ENCODE data around the gene SEMA6A. TPM values are rescaled to one million over a fixed set of nuclear protein-coding genes. Genes with fewer than 3 reads are reported as not detected.

Gene SEMA6A
- total RNA-seq, 2 donors from 2014 or later: 7.4 to 11.4 TPM

GRCh38 chr5:116566251-116566650 is 8.4 kb downstream of the SEMA6A start:
- no peaks in the 10 kb centered on the region for H3K9me3 ChIP-seq
- H3K27ac ChIP-seq: no peak overlapping the region
- H3K4me3 ChIP-seq: no peak overlapping the region
- TF ChIP-seq CTCF (IDR thresholded peaks at IDR 0.05): no peak
- ATAC-seq (ENCODE audit: insufficient number of reproducible peaks, low FRiP score, low read depth) (no peak), DNase-seq (ENCODE audit: low spot score) (no peak)
- no peaks in the 10 kb centered on the region for H3K27me3 ChIP-seq (replicated peaks; ENCODE audit: insufficient read depth)
- H3K4me1 ChIP-seq (ENCODE audit: control insufficient read depth in 1 of 2, low read depth in 2 of 2): peaks cover 0 to 2% of the 10 kb centered on the region in 2 donors
- no peaks in the 10 kb centered on the region for H3K36me3 ChIP-seq

GRCh38 chr5:116564756-116565490 is 9.7 kb downstream of the SEMA6A start:
- H3K27ac ChIP-seq: no peak overlapping the region
- peaks cover 0 to 2% of the 10 kb centered on the region in 2 donors for H3K4me1 ChIP-seq (ENCODE audit: control insufficient read depth in 1 of 2, low read depth in 2 of 2)
- no peak for DNase-seq (ENCODE audit: low spot score)
- no peaks in the 10 kb centered on the region for H3K36me3 ChIP-seq
- H3K4me3 ChIP-seq: no peak overlapping the region
- H3K27me3 ChIP-seq (replicated peaks; ENCODE audit: insufficient read depth): no peaks in the 10 kb centered on the region
- no peak for TF ChIP-seq CTCF (IDR thresholded peaks at IDR 0.05)
- H3K9me3 ChIP-seq: no peaks in the 10 kb centered on the region
- ATAC-seq (ENCODE audit: insufficient number of reproducible peaks, low FRiP score, low read depth): no peak

- H3K27ac ChIP-seq: no peak overlapping the region
- ATAC-seq (ENCODE audit: insufficient number of reproducible peaks, low FRiP score, low read depth): no peak
- TF ChIP-seq CTCF (IDR thresholded peaks at IDR 0.05): no peak
Measured at GRCh38 chr5:116564312-116564711, 10.3 kb downstream of the SEMA6A start.

GRCh38 chr5:116563736-116564308 is 10.8 kb downstream of the SEMA6A start:
- Histone ChIP-seq H3K27ac (no peak overlapping the region), H3K36me3 (no peaks in the 10 kb centered on the region), H3K4me3 (no peak overlapping the region), H3K27me3 (replicated peaks; ENCODE audit: insufficient read depth) (no peaks in the 10 kb centered on the region), H3K4me1 (ENCODE audit: control insufficient read depth in 1 of 2, low read depth in 2 of 2) (peaks cover 0 to 2% of the 10 kb centered on the region in 2 donors), H3K9me3 (no peaks in the 10 kb centered on the region)
- ATAC-seq (ENCODE audit: insufficient number of reproducible peaks, low FRiP score, low read depth) (no peak), DNase-seq (ENCODE audit: low spot score) (no peak)
- TF ChIP-seq CTCF (IDR thresholded peaks at IDR 0.05): no peak

More at GRCh38 chr5:116564312-116564711, 10.3 kb downstream of the SEMA6A start:
- no peaks in the 10 kb centered on the region for H3K9me3 ChIP-seq
- no peaks in the 10 kb centered on the region for H3K27me3 ChIP-seq (replicated peaks; ENCODE audit: insufficient read depth)
- no peaks in the 10 kb centered on the region for H3K36me3 ChIP-seq
- H3K4me1 ChIP-seq (ENCODE audit: control insufficient read depth in 1 of 2, low read depth in 2 of 2): peaks cover 0 to 2% of the 10 kb centered on the region in 2 donors
- DNase-seq (ENCODE audit: low spot score): no peak
- H3K4me3 ChIP-seq: no peak overlapping the region

- no peaks in the 10 kb centered on the region for H3K27me3 ChIP-seq (replicated peaks; ENCODE audit: insufficient read depth)
- no peak for DNase-seq (ENCODE audit: low spot score)
- no peak for TF ChIP-seq CTCF (IDR thresholded peaks at IDR 0.05)
Measured at GRCh38 chr5:116562669-116563068, 12.0 kb downstream of the SEMA6A start.

More at GRCh38 chr5:116562669-116563068, 12.0 kb downstream of the SEMA6A start:
- H3K4me1 ChIP-seq (ENCODE audit: control insufficient read depth in 1 of 2, low read depth in 2 of 2): peaks cover 0 to 2% of the 10 kb centered on the region in 2 donors
- ATAC-seq (ENCODE audit: insufficient number of reproducible peaks, low FRiP score, low read depth): no peak
- no peak overlapping the region for H3K27ac ChIP-seq
- H3K9me3 ChIP-seq: no peaks in the 10 kb centered on the region
- no peak overlapping the region for H3K4me3 ChIP-seq
- H3K36me3 ChIP-seq: no peaks in the 10 kb centered on the region
